ENCODE data around the gene FOXL2NB. TPM values are rescaled to one million over a fixed set of nuclear protein-coding genes. Genes with fewer than 3 reads are reported as not detected.

Gene FOXL2NB
- total RNA-seq, 1 experiment from 2014 or later = not detected

- Histone ChIP-seq H3K27me3 (replicated peaks; ENCODE audit: insufficient read depth, low read depth, low read length, poor library complexity) (no peaks in the 10 kb centered on the region), H3K9me3 (ENCODE audit: low read depth, low read length, poor library complexity, severe bottlenecking) (no peaks in the 10 kb centered on the region), H3K27ac (ENCODE audit: low read depth, low read length, poor library complexity, severe bottlenecking) (peak overlapping the region; percentile 77), H3K4me1 (ENCODE audit: insufficient read depth, low read length, poor library complexity, severe bottlenecking) (no peaks in the 10 kb centered on the region), H3K36me3 (ENCODE audit: insufficient read depth, low read length, poor library complexity, severe bottlenecking) (no peaks in the 10 kb centered on the region), H3K4me3 (ENCODE audit: low read depth, low read length, poor library complexity, severe bottlenecking) (peak overlapping the region; percentile 86)
- BruUV-seq (replicated peaks) = no TSS peak
- ChIA-PET CTCF (interaction anchor here (0.6 to 2.3 kb wide), 21 partner anchors 9 to 777 kb away, joined by 3 to 55 read pairs (median 7); partner anchors contain the start of genes CEP70 and PIK3CB), POLR2A (ENCODE audit: low non-redundant PET) (interaction anchor here (0.9 kb wide), 1 partner anchor 321 kb away, joined by 7 read pairs; the partner anchor contains the start of gene CEP70)
- DNase-seq (ENCODE audit: low spot score) = no peak
- intact Hi-C loops (cut with micrococcal nuclease; ENCODE audit: unreplicated experiment) = loop anchor here (1.0 to 2.0 kb wide), 2 partner anchors 216 to 846 kb away; no protein-coding TSS in a partner anchor
- TF ChIP-seq CTCF (conservative IDR thresholded peaks at IDR 0.05; ENCODE audit: low read depth, low read length) = no peak
These were observed 32.0 kb upstream of the FOXL2NB start for GRCh38 chr3:138914870-138915502.

GRCh38 chr3:138915503-138916498, 31.2 kb upstream of the FOXL2NB start:
- ChIA-PET CTCF (interaction anchor here (0.5 to 2.3 kb wide), 33 partner anchors 8 to 872 kb away, joined by 3 to 55 read pairs (median 5); partner anchors contain the start of genes CEP70 and PIK3CB), POLR2A (ENCODE audit: low non-redundant PET) (interaction anchor here (0.5 to 0.9 kb wide), 3 partner anchors 322 to 474 kb away, joined by 4 to 7 read pairs (median 5); partner anchors contain the start of gene CEP70)
- Histone ChIP-seq H3K9me3 (ENCODE audit: low read depth, low read length, poor library complexity, severe bottlenecking) (no peaks in the 10 kb centered on the region), H3K27ac (ENCODE audit: low read depth, low read length, poor library complexity, severe bottlenecking) (peak overlapping the region; percentile 77), H3K27me3 (replicated peaks; ENCODE audit: insufficient read depth, low read depth, low read length, poor library complexity) (no peaks in the 10 kb centered on the region), H3K4me3 (ENCODE audit: low read depth, low read length, poor library complexity, severe bottlenecking) (peak overlapping the region; percentile 86), H3K4me1 (ENCODE audit: insufficient read depth, low read length, poor library complexity, severe bottlenecking) (no peaks in the 10 kb centered on the region), H3K36me3 (ENCODE audit: insufficient read depth, low read length, poor library complexity, severe bottlenecking) (no peaks in the 10 kb centered on the region)
- peak; percentile 92 for DNase-seq (ENCODE audit: low spot score)
- TF ChIP-seq CTCF (conservative IDR thresholded peaks at IDR 0.05; ENCODE audit: low read depth, low read length) (peak; percentile 84), EZH2 (IDR thresholded peaks at IDR 0.05; ENCODE audit: borderline replicate concordance, low read depth, low read length, poor library complexity, severe bottlenecking) (no peak)
- intact Hi-C loops (cut with micrococcal nuclease; ENCODE audit: unreplicated experiment) = loop anchor here (1.0 to 2.0 kb wide), 4 partner anchors 216 to 847 kb away; partner anchors contain the start of gene CEP70
- BruUV-seq (replicated peaks) = no TSS peak

- ChIA-PET POLR2A (ENCODE audit: low non-redundant PET) (no interaction called here), CTCF (interaction anchor here (0.9 to 2.3 kb wide), 5 partner anchors 17 to 456 kb away, joined by 3 to 55 read pairs (median 38); partner anchors contain the start of gene CEP70)
- Histone ChIP-seq H3K4me1 (ENCODE audit: insufficient read depth, low read length, poor library complexity, severe bottlenecking) (no peaks in the 10 kb centered on the region), H3K27me3 (replicated peaks; ENCODE audit: insufficient read depth, low read depth, low read length, poor library complexity) (no peaks in the 10 kb centered on the region), H3K27ac (ENCODE audit: low read depth, low read length, poor library complexity, severe bottlenecking) (no peak overlapping the region), H3K36me3 (ENCODE audit: insufficient read depth, low read length, poor library complexity, severe bottlenecking) (no peaks in the 10 kb centered on the region), H3K9me3 (ENCODE audit: low read depth, low read length, poor library complexity, severe bottlenecking) (no peaks in the 10 kb centered on the region), H3K4me3 (ENCODE audit: low read depth, low read length, poor library complexity, severe bottlenecking) (no peak overlapping the region)
- no TSS peak for BruUV-seq (replicated peaks)
- no peak for TF ChIP-seq EZH2 (IDR thresholded peaks at IDR 0.05; ENCODE audit: borderline replicate concordance, low read depth, low read length, poor library complexity, severe bottlenecking)
- TF ChIP-seq CTCF (conservative IDR thresholded peaks at IDR 0.05; ENCODE audit: low read depth, low read length) = no peak
- intact Hi-C loops (cut with micrococcal nuclease; ENCODE audit: unreplicated experiment) = loop anchor here (1.0 kb wide), 2 partner anchors 323 to 438 kb away; partner anchors contain the start of gene CEP70
- no peak for DNase-seq (ENCODE audit: low spot score)
These were observed 30.2 kb upstream of the FOXL2NB start for GRCh38 chr3:138916824-138917223.

Data from A673 (cell line).